Measurements from ENCODE around the gene EPS8L2. TPM values are rescaled to one million over a fixed set of nuclear protein-coding genes. Genes with fewer than 3 reads are reported as not detected.

The EPS8L2 gene
- total and polyA plus RNA-seq, 2 of the 8 experiments (the other 6 are each of a cell fraction or from before 2014, with no cell fraction given), result 38.5 to 57.0 TPM

- TF ChIP-seq JUND (IDR thresholded peaks at IDR 0.05; ENCODE audit: low read length) (no peak), KDM5A (IDR thresholded peaks at IDR 0.05; ENCODE audit: low read length) (0 out of 2 replicates have a peak, but pooled peaks have one; percentile 34), POLR2A (IDR thresholded peaks at IDR 0.05; ENCODE audit: control extremely low read depth in 1 of 2, low read depth in 2 of 2, low read length in 2 of 2) (peak; percentile 81 to 85), TAF7 (optimal IDR thresholded peaks at IDR 0.05; ENCODE audit: borderline replicate concordance, low read depth, low read length) (peak; percentile 8), NANOG (IDR thresholded peaks at IDR 0.05; ENCODE audit: insufficient read depth, low read depth, low read length, poor library complexity, severe bottlenecking) (no peak), MAX (IDR thresholded peaks at IDR 0.05) (peak; percentile 69)
Observed at GRCh38 chr11:747158-748006, 41.4 kb downstream of the EPS8L2 start, which contains the start of gene TALDO1 (continued).

Measured in H1 (cell line).